Gastrocnemius medialis (tissue), 4 donors: Measurements from ENCODE around the gene CIDEB. TPM values are rescaled to one million over a fixed set of nuclear protein-coding genes. Genes with fewer than 3 reads are reported as not detected.

Experiments used
- ATAC-seq, 2 donors: fragments of 150-250 bp; one replicate each; pipeline ENCODE4 v1.9.1; 2016
- DNase-seq, 2 donors: peaks; one replicate each; pipeline ENCODE4 v3.0.0-alpha.2; 2019
- H3K27ac ChIP-seq, 4 donors: fragments of 200-600 bp; sonication (generic); 1 replicate in 1 of 4; 2 replicates in 3 of 4; pipeline ENCODE4 v1.5.1; 2016 to 2018; ENCODE audit warnings: mild to moderate bottlenecking in 2 of 4, moderate library complexity in 1 of 4
- H3K27me3 ChIP-seq, 3 donors: fragments of 200-600 bp; sonication (generic) in 2 of 3; 1 replicate in 1 of 3; 2 replicates in 2 of 3; pipeline versions ENCODE4 v1.5.1 to v1.6.0; 2016 to 2019; ENCODE audit warnings: mild to moderate bottlenecking in 1 of 3, moderate library complexity in 1 of 3
- H3K36me3 ChIP-seq, 2 donors: fragments of 200-600 bp; sonication (generic) in 1 of 2; one replicate each; pipeline ENCODE4 v1.5.1; 2017 to 2018
- H3K4me1 ChIP-seq, 2 donors: fragments of 200-600 bp; sonication (generic) in 1 of 2; one replicate each; pipeline ENCODE4 v1.5.1; 2016 to 2017; ENCODE audit warnings: mild to moderate bottlenecking in 2 of 2
- H3K4me3 ChIP-seq, 4 donors: fragments of 200-600 bp; sonication (generic) in 3 of 4; 1 replicate in 1 of 4; 2 replicates in 3 of 4; pipeline ENCODE4 v1.5.1; 2016 to 2019; ENCODE audit warnings: mild to moderate bottlenecking in 2 of 4
- H3K9me3 ChIP-seq, 3 donors: fragments of 200-600 bp; sonication (generic) in 2 of 3; 1 replicate in 1 of 3; 2 replicates in 2 of 3; pipeline ENCODE4 v1.5.1; 2016 to 2019
- CTCF ChIP-seq, 5 experiments: fragments of 450-650 bp in 3 of 5; fragments of 200-600 bp in 2 of 5; sonication (generic) in 2 of 5; IDR thresholded peaks in 4 of 5; conservative IDR thresholded peaks in 1 of 5; 1 replicate in 4 of 5; 2 replicates in 1 of 5; pipeline ENCODE4 v1.5.1; 2016 to 2019; ENCODE audit warnings: antibody characterized with exemption in 5 of 5, mild to moderate bottlenecking in 3 of 5, moderate library complexity in 3 of 5
- POLR2A ChIP-seq, 2 donors: fragments of 450-650 bp; IDR thresholded peaks; one replicate each; pipeline ENCODE4 v1.6.1; 2017; ENCODE audit warnings: antibody characterized with exemption in 2 of 2, mild to moderate bottlenecking in 2 of 2, moderate library complexity in 2 of 2
- in situ Hi-C, 4 donors: fragments of 200-750 bp; cut with MboI; loops; one replicate each; pipeline versions ENCODE4 v1.15.0 to v1.8.0; 2017; ENCODE audit warnings: low sequenced_read_pairs in 4 of 4
- intact Hi-C: fragments of 100-400 bp; cut with DNase I; formaldehyde crosslinking; loops from one replicate; pipeline ENCODE4 v1.15.1; 2023; ENCODE audit warnings: low total_unique reads
- total RNA-seq, 4 donors: library from RNA; depleted of rRNA; stranded (reverse); fragments of >200 nt; gene quantifications; one replicate each; pipeline versions ENCODE4 v1.1.0 to v1.2.3, GENCODE V29; 2016

The CIDEB gene
- total RNA-seq, 4 donors from 2014 or later: 0.39 to 1.5 (median 0.88) TPM

GRCh38 chr14:24260026-24260779 lies 47.6 kb downstream of the CIDEB start:
- H3K36me3 ChIP-seq: peaks cover 0 to 2% of the 10 kb centered on the region in 2 donors
- DNase-seq (no peak), ATAC-seq (no peak)
- intact Hi-C loops (no loop called here), in situ Hi-C loops (no loop called here)
- H3K4me1 ChIP-seq: no peaks in the 10 kb centered on the region
- H3K27ac ChIP-seq: no peak overlapping the region
- no peaks in the 10 kb centered on the region for H3K27me3 ChIP-seq
- no peak overlapping the region for H3K4me3 ChIP-seq
- no peaks in the 10 kb centered on the region for H3K9me3 ChIP-seq
- TF ChIP-seq CTCF (IDR thresholded peaks at IDR 0.05 in 4 of 5, conservative IDR thresholded peaks at IDR 0.05 in 1 of 5): no peak
- no peak for TF ChIP-seq POLR2A (IDR thresholded peaks at IDR 0.05)

GRCh38 chr14:24259282-24260025 lies 48.3 kb downstream of the CIDEB start:
- DNase-seq (no peak), ATAC-seq (no peak)
- TF ChIP-seq POLR2A (IDR thresholded peaks at IDR 0.05) (no peak), CTCF (IDR thresholded peaks at IDR 0.05 in 4 of 5, conservative IDR thresholded peaks at IDR 0.05 in 1 of 5) (no peak)
- in situ Hi-C loops (no loop called here), intact Hi-C loops (no loop called here)
- Histone ChIP-seq H3K36me3 (no peaks in the 10 kb centered on the region), H3K4me1 (no peaks in the 10 kb centered on the region), H3K27ac (no peak overlapping the region), H3K9me3 (no peaks in the 10 kb centered on the region), H3K27me3 (no peaks in the 10 kb centered on the region), H3K4me3 (no peak overlapping the region)

DNA sequence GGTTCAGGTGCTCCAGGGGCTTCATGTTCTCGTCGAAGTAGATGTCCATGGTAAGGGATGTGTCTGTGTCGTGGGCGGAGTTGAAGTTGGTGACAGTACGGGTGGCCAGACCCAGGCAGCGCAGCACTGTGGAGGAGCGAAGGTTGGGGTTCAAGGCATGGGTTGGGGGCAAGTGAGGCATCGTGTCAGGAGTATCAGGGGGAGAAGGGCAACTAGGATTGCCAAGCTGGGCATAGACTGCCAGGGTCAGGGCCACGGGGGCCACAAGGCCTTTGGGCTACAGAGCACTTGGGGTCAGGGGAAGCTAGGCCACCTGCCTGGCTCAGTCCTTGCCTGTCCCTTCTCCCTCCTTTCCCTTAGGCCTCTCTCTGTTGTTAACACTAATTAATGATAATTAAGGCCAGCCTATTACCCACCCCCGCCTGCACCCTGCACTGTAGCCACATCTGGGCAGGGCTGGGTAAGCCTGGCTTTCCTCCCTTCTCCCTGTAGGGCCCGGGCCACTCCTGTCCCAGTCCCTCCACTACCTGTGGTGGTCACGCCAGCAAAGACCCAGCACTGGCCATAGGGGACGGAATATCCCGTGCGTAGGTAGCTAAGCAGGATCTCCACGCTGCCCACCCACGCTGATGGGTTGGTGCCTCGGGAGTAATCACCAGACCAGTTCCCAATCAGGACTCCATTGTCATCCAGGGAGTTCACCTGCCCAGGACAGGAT lies 49.1 kb downstream of the CIDEB start:
- H3K36me3 ChIP-seq: no peaks in the 10 kb centered on the region
- no peaks in the 10 kb centered on the region for H3K4me1 ChIP-seq
- intact Hi-C loops: no loop called here
- H3K27me3 ChIP-seq: no peaks in the 10 kb centered on the region
- DNase-seq: no peak
- H3K27ac ChIP-seq: no peak overlapping the region
- no peaks in the 10 kb centered on the region for H3K9me3 ChIP-seq
- ATAC-seq: no peak
- H3K4me3 ChIP-seq: no peak overlapping the region
- in situ Hi-C loops: no loop called here
- TF ChIP-seq CTCF (IDR thresholded peaks at IDR 0.05 in 4 of 5, conservative IDR thresholded peaks at IDR 0.05 in 1 of 5) (no peak), POLR2A (IDR thresholded peaks at IDR 0.05) (no peak)

- Histone ChIP-seq H3K27me3 (no peaks in the 10 kb centered on the region), H3K36me3 (no peaks in the 10 kb centered on the region), H3K4me1 (no peaks in the 10 kb centered on the region), H3K27ac (no peak overlapping the region), H3K9me3 (no peaks in the 10 kb centered on the region), H3K4me3 (no peak overlapping the region)
- ATAC-seq (no peak), DNase-seq (no peak)
- in situ Hi-C loops (no loop called here), intact Hi-C loops (no loop called here)
- no peak for TF ChIP-seq POLR2A (IDR thresholded peaks at IDR 0.05)
These were observed 49.7 kb downstream of the CIDEB start for GRCh38 chr14:24258119-24258518.

DNA sequence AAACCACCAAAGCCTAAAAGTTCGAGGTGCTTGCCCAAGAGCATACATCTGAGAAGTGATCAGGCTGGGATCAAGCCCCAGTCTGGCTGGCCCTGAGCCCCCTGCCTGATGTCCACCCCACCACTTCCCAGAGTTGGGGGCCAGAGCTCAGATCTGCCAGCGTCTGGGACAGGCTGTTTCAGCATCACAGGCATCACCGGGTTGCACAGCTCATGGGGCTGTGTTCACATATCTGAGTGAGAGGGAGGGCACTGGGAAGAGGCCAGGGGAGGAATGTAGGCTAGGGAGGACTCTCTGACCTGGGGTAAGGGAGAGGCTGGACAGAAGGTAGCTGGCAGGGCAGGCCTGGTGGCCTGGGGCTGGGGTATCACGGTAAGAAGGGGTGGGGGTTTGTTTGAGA lies 50.8 kb downstream of the CIDEB start:
- Histone ChIP-seq H3K4me1 (no peaks in the 10 kb centered on the region), H3K36me3 (no peaks in the 10 kb centered on the region), H3K4me3 (no peak overlapping the region), H3K27ac (no peak overlapping the region), H3K27me3 (no peaks in the 10 kb centered on the region), H3K9me3 (no peaks in the 10 kb centered on the region)
- DNase-seq: no peak
- no peak for ATAC-seq
- TF ChIP-seq POLR2A (IDR thresholded peaks at IDR 0.05) (no peak), CTCF (IDR thresholded peaks at IDR 0.05 in 4 of 5, conservative IDR thresholded peaks at IDR 0.05 in 1 of 5) (no peak)
- in situ Hi-C loops: no loop called here
- intact Hi-C loops: no loop called here
